UCSD-AML1 (cell line): ENCODE data around the gene MORN2.
A peak's percentile ranks its signal among the peaks of the same experiment; 100 is the strongest.
"Not testable (repeated sequence)": the region's sequence is repeated elsewhere in the genome, so short reads cannot be mapped to it uniquely, and the experiment has no call there.

ENCODE experiments used
- DNase-seq: peaks from one replicate; lab custom pipeline; 2025; ENCODE audit not compliant: unreplicated experiment; lab: John Stamatoyannopoulos, UW

MORN2 gene

DNA sequence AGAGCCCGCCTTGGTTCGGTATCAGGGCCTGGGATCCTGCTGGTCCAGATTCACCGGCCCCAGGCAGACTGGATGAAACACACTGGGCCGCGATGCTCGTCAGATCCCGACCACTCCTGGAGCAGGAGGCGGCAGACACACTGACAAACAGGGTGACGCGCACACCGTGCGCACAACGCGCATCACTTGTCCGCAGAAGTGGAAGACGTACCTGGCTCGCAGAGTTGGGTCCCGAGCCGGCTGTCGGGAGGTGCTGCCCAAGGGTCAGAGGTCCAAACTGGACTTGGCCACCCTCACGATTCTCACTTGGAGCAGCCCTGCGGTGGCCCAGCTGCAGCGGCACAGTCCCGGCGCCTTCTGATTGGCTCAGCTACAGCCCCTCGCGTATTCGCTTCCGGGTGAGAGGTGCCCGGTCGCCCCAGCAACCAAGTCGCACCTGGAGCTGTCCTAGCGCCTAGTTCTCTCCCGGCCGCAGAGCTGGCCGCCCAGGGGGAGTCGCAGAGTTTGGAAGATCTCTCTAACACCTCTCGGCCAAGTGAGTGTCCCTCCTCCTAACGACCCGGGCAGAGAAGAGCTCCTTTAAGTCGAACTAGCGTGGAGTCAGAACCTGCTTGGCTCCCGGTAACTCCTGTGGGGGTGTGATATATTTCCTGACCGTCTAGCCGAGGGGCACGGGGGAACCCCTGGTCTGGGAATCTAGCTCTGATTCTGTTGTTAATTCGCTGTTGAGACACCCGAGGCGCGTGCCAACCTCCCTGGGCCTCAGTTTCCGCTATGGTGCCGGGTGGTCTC, at the start of gene MORN2, which contains the start of gene DHX57:
MORN2 (plus strand) TSS at position 401 of the 792 bp plus-strand sequence.
DHX57 (minus strand) TSS at position 359 of the 792 bp plus-strand sequence. CDS start 7,529 bp downstream, outside the sequence.
- peak; percentile 79 for DNase-seq

DNA sequence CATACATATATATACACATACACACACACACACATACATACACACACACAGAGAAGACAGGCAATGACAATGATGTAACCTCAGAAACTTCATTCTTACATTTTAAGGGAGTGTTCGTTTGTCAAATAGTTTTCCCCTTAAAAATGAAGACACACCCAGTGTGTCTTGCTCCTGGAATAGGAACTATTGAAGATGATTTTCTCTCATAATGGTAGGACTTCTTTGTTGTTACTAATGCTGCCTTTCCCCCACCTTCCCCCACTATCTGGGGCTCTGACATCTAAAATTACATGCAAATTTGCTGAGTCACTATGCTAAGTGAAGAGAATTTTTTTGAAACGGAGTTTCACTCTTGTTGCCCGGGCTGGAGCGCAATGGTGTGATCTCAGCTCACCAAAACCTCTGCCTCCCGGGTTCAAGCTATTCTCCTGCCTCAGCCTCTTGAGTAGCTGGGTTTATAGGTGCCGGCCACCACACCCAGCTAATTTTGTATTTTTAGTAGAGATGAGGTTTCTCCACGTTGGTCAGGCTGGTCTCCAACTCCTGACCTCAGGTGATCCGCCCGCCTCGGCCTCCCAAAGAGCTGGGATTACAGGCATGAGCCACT, 48.1 kb upstream of the MORN2 start:
- not testable (repeated sequence) for DNase-seq

DNA sequence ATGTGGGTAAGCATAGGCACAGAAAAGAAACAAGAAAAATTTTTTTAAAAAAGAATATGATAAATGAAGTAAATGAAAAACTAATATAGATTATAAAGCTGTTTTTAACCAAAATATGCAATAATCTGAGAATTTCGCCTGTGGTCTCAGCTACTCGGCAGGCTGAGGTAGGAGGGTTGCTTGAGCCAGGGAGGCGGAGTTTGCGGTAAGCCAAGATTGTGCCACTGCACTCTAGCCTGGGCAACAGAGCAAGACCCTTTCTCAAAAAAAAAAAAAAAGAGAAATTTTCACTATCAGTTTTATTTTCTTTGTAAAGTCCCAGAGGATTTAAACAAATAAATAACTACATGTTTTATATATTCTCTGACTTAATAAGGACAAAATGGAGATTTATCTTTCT, 47.3 kb upstream of the MORN2 start:
- no peak for DNase-seq

DNA sequence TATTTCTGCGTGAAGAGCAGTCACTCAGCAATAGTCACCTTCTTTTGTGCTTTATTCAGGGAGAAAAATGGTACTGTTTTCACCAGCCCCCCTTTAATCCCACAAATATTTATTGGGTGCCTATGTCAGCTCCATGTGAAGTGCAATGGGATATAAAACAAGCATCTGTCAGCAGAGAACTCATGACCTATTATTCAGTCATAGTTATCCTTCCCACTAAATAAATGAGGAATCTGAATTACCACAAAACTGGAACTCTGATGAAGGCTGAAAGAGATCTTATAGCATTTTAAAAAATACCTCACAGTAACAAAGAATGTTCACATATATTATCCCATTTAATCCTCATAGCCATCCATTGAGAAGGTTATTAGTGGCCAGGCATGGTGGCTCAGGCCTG, 45.8 kb upstream of the MORN2 start:
- no peak for DNase-seq

DNA sequence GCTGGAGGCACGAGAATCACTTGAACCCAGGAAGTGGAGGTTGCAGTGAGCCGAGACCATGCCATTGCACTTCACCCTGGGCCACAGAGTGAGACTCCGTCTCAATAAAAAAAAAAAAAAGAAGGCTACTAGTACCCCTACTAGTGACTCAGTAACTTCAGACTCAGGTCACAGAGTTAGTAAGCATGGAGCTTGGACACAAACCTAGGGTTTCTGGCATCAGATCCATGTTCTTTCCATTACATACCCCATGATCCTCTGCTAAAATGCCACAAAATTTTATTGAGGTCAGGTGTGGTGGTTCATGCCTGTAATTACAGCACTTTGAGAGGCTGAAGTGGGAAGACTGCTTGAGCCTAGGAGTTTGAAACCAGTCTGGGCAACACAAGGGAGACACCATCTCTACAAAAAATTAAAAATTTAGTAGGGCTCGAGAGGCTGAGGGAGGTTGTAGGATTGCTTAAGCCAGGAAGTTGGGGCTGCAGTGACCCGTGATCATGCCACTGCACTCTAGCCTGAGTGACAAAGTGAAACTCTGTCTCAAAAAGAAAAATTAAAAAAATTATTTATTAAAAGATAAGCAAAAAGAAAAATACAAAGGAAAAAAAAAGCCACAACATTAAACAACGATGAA, 45.1 kb upstream of the MORN2 start:
- no peak for DNase-seq

DNA sequence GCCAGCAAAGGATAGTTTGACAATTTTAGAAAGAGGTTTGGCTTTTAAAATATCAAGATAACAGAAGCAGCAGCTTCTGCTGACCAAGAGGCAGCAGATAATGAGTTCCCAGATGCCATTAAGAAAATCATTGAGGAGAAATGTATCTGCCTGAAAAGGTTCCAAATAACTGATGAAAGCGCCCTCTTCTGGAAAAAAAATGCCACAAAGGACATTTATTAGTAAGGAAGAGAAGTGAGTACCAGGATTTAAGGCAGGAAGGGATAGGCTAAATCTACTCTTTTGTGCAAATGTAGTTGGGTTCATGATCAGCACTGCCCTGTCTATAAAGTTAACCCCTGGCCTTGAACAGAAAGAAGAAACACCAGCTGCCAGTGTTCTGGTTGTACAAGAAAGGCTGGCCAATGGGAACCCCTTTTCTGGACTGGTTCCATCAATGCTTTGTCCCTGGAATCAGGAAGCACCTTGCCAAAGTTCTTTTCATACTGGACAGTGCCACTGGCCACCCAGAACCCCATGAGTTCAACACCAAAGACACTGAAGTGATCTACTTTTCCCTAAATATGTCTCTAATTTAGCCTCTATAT, 40.7 kb upstream of the MORN2 start:
- DNase-seq, result no peak

DNA sequence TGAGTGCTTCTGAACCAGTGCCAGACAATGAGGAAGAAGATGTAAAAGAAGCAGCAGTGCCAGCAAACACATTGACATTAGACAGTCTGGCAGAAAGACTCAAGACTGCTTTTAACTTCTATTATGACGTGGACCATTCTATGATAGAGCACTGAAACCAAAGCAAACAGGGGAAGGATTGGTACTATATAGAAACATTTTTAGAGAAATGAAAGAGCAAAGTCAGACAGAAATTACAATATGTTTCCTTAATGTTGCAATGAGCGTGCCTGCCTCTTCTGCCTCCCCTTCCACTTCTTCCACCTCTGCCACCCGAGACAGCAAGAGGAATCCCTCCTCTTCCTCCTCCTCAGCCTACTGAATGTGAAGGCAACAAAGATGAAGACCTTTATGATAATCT, 39.8 kb upstream of the MORN2 start:
- no peak for DNase-seq

DNA sequence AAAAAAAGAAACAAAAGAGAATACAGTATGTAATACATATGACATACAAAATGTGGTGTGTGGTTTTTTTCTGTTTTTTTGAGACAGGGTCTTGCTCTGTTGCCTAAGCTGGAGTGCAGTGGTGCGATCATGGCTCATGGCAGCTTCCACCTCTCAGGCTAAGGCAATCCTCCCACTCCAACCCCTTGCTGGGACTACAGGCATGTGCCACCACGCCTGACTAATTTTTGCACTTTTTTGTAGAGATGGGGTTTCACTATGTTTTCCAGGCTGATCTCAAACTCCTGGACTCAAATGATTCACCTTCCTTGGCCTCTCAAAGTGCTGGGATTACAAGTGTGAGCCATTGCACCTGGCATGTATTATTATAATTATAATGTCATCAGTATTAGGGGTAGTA, 39.0 kb upstream of the MORN2 start:
- no peak for DNase-seq

DNA sequence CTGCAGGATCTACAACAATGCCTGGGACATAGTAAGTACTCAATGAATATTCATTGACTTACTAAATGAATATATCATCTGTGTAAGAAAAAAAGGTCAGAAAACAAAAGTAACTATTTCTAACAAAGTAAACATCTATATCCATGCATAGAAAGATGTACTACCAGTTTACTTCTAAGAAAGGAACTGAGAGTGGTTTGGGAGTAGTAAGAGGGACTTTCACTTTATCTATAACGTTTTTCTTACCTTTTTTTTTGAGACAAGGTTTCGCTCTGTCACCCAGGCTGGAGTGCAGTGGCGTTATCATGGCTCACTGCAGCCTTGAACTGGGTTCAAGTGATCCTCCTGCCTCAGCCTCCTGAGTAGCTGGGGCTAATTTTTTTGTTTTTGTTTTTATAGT, 25.7 kb upstream of the MORN2 start:
- no peak for DNase-seq

DNA sequence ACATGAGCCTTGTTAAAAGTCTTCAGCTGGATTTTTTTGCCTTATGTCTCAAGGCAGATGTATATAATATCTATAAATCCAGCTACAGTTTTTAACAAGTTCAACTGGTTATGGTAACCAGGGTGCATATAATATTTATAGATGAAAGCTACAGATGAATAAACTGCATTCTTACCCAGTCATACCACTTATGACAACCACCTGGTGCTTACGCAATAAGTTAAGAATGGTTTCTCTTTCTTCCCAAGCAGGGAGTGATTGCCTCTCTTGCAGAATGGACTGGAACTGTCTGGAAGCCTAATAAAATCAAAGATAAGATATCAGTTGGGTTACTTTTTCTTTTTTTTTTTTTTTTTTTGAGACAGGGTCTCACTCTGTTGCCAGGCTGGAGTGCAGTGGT, 19.6 kb upstream of the MORN2 start:
- no peak for DNase-seq

DNA sequence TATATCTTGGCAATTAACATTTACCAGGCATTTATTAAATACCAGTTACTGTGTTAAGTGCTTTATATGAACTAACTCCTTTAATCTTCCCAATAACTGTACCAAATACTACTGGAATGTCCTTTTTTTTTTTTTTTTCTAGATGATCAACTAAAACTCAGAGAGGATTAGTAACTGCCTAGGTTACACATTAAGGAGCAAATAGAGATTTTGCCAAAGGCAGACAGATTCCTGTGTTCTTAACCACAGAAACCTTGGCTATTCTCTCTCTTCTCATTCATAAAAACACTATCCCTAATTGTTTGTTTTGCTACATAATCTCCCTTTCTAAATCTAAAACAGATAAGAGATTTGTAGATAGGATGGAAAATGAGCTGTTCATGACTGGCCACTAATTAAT, 13.3 kb upstream of the MORN2 start:
- no peak for DNase-seq

DNA sequence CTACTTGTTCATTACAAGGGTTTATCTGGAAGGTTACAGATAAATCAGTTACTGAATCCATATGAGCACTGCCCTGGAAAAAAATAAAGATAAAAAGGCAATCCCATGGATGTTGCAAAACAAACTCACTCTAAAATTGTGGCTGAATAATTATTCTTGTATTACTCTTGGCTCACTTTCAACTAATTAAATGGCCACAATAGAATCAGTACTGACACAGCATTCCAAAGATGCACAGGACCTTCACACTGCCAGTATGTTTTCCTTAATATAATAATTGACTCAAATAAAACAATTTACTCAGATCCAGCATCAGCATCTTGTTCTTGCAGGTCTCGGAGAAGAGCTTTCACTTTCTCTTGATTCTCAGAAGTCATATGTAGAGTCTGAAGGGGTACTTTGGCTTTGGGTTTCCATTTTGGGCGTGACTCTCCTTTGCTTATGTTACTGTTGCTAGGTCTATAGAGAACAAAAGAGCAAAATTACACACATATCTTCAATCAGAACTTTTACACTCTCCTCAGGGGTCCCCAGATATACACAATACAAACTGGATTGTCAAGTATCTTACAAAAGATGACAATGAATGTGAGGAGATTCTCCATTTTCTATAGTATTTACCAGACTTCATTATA, 12.6 kb upstream of the MORN2 start:
- DNase-seq, result no peak

DNA sequence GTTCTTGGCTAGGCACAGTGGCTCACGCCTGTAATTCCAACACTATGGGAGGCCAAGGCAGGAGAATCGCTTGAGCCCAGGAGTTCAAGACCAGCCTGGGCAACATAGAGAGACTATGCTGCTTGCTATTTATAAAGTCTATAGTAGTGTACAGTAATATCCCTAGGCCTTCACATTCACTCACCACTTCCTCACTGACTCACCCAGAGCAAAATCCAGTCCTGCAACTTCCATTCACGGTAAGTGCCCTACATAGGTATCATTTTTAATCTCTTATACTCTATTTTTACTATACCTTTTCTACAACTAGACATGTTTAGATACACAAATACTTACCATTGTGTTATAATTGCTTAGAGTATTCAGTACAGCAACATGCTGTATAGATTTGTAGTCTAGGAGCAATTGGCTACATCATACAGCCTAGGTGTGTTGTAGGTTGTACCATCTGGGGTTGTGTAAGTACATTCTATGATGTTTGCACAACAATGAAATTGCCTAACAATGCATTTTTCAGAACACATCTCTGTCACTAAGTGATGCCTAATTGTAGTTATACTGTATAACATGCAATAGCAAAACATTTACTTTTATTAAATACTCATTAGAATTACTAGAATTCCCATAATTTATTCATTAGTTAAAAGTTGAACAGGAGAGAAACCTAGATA, 8.9 kb upstream of the MORN2 start:
- no peak for DNase-seq

DNA sequence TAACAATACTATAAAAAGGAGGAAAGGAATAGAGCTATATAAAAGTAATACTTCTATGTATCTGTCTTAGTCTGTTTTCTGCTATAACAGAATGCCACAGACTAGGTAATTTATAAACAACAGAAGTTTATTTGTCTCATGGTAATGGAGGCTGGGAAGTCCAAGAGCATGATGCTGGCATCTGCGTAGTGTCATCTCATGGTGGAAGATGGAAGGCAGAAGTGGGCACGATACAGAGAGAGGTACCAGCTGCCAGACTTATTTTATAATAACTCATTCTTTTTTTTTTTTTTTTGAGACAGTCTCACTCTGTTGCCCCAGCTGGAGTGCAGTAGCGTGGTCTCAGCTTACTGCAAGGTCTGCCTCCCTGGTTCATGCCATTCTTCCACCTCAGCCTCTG, 4.3 kb upstream of the MORN2 start:
- no peak for DNase-seq

DNA sequence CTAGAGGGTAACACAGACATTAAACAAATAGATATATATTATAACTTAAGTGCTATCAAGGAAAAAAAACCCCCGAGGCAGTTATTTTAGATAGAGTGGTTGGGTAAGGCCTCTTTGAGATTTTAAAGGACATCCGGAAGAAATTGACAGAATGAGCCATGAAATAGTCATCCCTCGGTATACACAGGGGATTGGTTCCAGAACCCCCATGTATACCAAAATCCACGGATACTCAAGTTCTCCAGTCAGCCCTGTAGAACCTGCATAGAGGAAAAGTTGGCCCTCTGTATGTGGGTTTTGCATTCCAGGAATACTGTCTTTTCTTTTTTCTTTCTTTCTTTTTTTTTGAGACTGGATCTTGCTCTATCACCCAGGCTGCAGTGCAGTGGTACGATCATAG, 2.0 kb upstream of the MORN2 start:
- no peak for DNase-seq

DNA sequence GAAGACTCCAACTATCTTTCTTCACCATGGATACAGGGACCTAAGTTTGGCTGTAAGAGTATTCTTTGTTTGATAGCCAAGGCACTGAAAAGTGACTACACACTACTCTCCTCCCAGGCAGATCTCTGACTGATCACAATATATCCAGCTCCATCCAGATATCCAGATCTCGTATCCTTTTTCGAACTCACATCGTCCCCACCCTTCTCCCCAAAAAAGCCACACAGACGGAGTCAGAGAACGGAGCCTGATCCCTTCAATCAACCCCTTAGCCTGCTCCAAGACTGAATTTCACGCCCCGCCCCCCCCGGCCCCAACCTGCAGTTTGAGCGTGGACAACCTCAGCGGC, 575 bp upstream of the MORN2 start:
- no peak for DNase-seq

DNA sequence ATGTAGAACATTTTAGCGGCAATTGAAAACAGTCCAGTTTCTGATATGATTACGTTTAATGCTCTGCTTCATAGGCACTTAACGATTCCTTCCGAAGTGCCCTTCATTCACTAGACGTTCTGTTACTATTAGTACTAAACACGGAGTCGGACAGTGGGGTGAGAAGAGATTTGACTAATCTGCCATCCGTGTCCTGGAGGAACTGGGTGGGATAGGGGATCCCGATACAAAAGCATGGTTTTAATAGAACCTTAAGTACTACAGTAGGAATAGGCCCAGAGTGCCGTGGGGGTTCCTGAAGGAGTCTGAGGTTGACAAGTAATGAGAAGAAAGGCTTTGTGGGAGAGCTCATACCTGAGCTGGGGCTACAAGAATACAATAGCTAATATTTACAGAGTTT, 631 bp downstream of the MORN2 start:
- no peak for DNase-seq

DNA sequence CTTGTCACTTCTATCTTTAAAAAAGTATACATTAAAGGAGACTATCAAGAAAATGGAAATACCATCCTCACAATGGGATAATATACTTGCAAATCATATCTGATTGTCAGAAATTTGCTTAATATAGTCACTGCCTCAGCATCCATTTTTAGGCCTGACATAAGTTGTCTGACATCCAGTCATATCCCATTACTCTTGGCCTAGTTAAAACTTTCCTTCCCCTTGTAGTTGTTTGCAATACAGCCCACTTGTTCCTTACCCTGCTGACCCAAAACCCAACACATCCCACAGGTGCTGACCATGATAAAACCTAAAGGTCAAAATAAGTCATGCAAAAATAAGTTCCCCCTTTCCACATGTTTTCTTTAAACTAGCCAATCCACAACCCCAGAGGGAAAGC, 10.3 kb downstream of the MORN2 start:
- no peak for DNase-seq

DNA sequence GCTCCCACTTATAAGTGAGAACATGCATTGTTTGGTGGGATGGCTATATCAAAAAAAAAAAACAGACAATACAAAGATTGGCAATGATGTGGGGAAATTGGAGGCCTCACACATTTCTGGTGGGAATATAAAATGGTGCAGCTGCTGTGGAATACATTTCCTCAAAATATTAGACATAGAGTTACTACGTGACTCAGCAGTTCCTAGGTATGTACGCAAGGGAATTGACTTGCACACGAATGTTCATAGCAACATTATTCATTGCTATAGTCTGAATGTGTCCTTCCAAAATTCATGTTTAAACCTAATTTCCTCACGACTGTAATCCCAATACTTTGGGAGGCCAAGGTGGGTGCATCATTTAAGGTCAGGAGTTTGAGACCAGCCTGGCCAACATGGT, 11.6 kb downstream of the MORN2 start:
- no peak for DNase-seq

DNA sequence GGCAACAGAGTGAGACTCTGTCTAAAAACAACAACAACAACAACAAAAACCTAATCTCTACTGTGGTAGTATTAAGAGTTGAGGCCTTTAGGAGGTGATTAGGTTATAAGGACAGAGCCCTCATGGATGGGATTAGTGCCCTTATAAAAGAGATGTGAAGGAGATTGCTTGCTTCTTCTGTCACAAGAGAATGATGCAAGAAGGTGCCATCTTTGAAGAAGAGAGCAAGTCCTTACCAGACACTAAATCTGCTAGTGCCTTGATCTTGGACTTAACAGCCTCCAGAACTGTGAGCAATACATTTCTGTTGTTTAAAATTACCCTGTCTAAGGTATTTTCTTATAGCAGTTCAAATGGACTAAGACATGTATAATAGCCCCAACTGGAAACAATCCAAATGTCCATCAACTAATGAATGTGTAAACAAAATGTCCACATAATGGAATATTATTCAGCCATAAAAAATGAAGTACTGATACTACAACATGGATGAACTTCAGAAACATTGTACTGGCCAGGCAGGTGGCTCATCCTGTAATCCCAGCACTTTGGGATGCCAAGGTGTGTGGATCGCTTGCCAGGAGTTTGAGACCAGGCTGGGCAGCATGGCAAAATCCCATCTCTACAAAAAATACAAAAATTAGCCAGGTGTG, 12.3 kb downstream of the MORN2 start:
- DNase-seq, result no peak
